Ectodermal cell (in vitro differentiated cells): Measurements from ENCODE around the gene TCIRG1.

Experiments used
- H3K27ac ChIP-seq: 2 replicates; pipeline ENCODE4 v1.7.0; 2013; ENCODE audit warnings: mild to moderate bottlenecking, low read depth, low read length; ENCODE audit not compliant: insufficient read depth, poor library complexity, severe bottlenecking
- H3K27me3 ChIP-seq: 2 replicates; pipeline ENCODE4 v1.7.0; 2013; ENCODE audit warnings: mild to moderate bottlenecking, low read length; ENCODE audit not compliant: insufficient read depth, control insufficient read depth, poor library complexity, severe bottlenecking
- H3K36me3 ChIP-seq: one replicate; pipeline ENCODE4 v1.7.0; 2013; ENCODE audit warnings: low read length; ENCODE audit not compliant: control insufficient read depth, insufficient read depth
- H3K4me1 ChIP-seq: one replicate; pipeline ENCODE4 v1.7.0; 2013; ENCODE audit warnings: low read length; ENCODE audit not compliant: control insufficient read depth, insufficient read depth
- H3K4me3 ChIP-seq: 2 replicates; pipeline ENCODE4 v1.7.0; 2013; ENCODE audit warnings: low read depth, low read length, control low read depth; ENCODE audit not compliant: insufficient read depth
- H3K9me3 ChIP-seq: 2 replicates; pipeline ENCODE4 v1.7.0; 2013; ENCODE audit warnings: mild to moderate bottlenecking, low read length, moderate library complexity; ENCODE audit not compliant: control insufficient read depth
- WGBS, 2 experiments: methylation state at CpG; one replicate each; pipeline ENCODE4 v1.1.7; 2013; ENCODE audit warnings: missing lambda C conversion rate in 2 of 2; 5-methylcytosine and 5-hydroxymethylcytosine counted together

Gene TCIRG1

GRCh38 chr11:68047437-68048290 is 8.8 kb downstream of the TCIRG1 start:
- Histone ChIP-seq H3K36me3 (no peaks in the 10 kb centered on the region), H3K27me3 (no peaks in the 10 kb centered on the region), H3K9me3 (no peaks in the 10 kb centered on the region), H3K4me1 (no peaks in the 10 kb centered on the region), H3K4me3 (no peak overlapping the region), H3K27ac (no peak overlapping the region)
- WGBS, 2 experiments, result 94 to 95% methylated on average over 37 of the region's 37 CpGs

- Histone ChIP-seq H3K36me3 (no peaks in the 10 kb centered on the region), H3K9me3 (no peaks in the 10 kb centered on the region), H3K27me3 (no peaks in the 10 kb centered on the region), H3K27ac (no peak overlapping the region), H3K4me1 (no peaks in the 10 kb centered on the region), H3K4me3 (no peak overlapping the region)
- 91% methylated on average over 35 of the region's 35 CpGs for WGBS, 2 experiments
These were observed 10.1 kb downstream of the TCIRG1 start for GRCh38 chr11:68048681-68049508.

DNA sequence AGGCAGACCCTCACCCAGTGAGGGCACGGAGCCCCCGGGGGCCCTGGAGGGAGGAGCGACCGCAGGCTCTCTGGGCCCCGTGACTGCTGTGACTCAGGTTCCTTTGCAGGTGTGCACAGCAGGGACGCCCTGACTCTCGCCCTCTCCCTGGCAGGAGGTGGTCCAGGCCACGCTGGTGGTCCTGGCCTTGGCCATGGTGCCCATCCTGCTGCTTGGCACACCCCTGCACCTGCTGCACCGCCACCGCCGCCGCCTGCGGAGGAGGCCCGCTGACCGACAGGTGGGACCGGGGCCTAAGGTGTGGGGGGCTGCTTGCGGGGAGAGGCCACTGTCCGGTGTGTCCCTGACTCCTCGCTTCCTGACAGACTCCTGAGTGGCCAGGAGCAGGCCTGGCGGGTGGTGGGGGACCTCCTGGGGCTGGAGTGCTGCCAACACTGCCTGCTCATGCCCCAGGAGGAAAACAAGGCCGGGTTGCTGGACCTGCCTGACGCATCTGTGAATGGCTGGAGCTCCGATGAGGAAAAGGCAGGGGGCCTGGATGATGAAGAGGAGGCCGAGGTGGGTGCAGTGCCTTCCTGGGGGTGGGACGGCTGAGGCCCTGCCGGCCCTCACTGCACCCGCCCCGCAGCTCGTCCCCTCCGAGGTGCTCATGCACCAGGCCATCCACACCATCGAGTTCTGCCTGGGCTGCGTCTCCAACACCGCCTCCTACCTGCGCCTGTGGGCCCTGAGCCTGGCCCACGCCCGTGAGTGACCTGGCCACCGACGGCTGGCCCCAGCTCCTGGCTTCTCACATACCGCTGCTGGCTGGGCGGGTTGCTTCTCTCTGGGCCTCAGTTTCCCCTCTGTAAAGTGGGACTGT is 10.9 kb downstream of the TCIRG1 start:
- Histone ChIP-seq H3K27me3 (no peaks in the 10 kb centered on the region), H3K9me3 (no peaks in the 10 kb centered on the region), H3K27ac (no peak overlapping the region), H3K4me3 (no peak overlapping the region), H3K4me1 (no peaks in the 10 kb centered on the region), H3K36me3 (no peaks in the 10 kb centered on the region)
- 93 to 95% methylated on average over 40 of the region's 40 CpGs for WGBS, 2 experiments

- H3K27me3 ChIP-seq, result no peaks in the 10 kb centered on the region
- H3K4me1 ChIP-seq, result no peaks in the 10 kb centered on the region
- H3K4me3 ChIP-seq, result no peak overlapping the region
- no peaks in the 10 kb centered on the region for H3K9me3 ChIP-seq
- no peaks in the 10 kb centered on the region for H3K36me3 ChIP-seq
- WGBS, 2 experiments, result 94 to 95% methylated on average over 18 of the region's 18 CpGs
- H3K27ac ChIP-seq, result no peak overlapping the region
These were observed 11.6 kb downstream of the TCIRG1 start for GRCh38 chr11:68050371-68050841.

DNA sequence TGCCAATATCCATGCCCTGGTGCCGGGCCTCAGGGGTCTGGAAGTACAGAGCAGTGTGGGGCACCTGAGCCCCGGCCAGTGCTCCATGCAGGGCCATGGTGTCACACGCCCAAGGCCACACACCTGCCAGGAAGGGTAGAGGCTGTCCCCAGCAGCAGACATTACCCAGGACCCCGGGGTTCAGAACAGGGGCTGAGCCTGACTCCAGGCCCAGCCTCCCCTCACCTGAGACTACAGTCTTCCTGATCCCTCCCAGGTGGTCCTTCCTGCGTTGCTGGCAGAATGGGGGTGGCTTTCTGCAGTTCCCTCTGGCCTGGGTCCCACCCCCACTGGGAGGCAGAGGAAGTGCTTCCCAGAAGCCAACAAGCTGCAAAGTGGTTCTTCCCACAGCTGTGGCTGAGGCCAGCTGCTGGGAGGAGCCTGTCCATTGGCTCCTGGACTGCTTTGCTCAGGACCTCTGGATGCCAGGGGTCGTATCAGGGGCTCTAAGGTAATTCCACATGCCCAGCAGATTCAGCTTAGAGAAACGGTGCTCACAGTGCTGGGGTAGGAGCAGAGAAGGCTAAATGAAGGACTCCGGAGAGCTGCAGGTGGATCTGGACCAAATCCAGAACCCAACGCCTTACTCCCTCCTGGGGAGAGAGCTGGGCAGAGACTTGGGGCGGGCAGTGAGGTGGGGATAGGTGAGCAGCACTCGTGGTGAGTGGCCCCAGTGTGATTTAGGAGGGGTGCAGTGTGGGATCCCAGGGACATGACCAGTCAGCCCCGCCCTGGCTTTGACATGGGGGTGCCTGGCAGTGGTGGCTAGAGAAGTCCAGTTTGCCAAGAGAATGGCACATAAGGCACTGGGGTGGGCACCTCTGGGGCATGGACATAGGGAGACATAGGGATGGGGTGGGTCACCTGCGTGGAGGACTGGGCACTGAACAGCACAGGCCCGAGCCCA is 12.6 kb downstream of the TCIRG1 start:
- WGBS, 2 experiments, result 89 to 90% methylated on average over 14 of the region's 14 CpGs
- Histone ChIP-seq H3K4me1 (no peaks in the 10 kb centered on the region), H3K27me3 (no peaks in the 10 kb centered on the region), H3K36me3 (no peaks in the 10 kb centered on the region), H3K9me3 (no peaks in the 10 kb centered on the region), H3K27ac (no peak overlapping the region), H3K4me3 (no peak overlapping the region)

DNA sequence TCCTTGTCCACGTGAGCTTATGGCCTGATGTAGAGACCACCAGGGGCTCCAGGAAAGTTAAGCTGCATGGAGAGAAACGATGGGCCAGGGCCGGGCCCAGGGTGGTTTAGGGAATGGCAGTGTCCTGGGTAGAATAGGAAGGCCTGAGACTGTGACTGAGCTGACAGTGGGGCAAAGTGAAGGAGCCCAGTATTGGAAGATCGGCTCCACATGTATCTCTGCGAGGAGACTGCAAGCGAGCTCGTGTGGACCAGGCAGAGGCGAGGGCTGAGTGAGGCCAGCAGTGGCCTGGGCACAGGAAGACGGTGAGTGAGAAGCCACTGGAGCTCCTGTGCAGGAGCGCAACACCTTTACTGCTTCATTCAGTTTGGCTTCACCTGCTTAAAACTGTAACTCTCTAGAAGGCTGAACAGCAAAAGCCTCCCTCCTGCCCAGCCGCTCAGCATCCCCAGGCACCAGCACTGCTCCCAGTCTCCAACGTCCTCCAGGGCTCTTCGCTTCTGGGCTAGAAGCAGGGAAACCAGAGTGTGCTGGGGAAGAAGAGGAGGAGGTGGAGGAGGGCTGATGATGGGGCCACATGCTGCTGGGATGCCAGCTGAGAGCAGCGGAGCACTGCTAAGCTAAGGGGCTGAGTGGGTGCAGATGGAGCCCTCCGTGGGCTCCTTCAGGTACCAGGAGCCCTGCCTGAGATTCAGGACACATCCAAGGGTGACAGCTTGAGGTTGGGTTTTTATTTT is 13.5 kb downstream of the TCIRG1 start:
- 92 to 93% methylated on average over 15 of the region's 15 CpGs for WGBS, 2 experiments
- Histone ChIP-seq H3K27ac (no peak overlapping the region), H3K4me3 (no peak overlapping the region), H3K27me3 (no peaks in the 10 kb centered on the region), H3K36me3 (no peaks in the 10 kb centered on the region), H3K9me3 (no peaks in the 10 kb centered on the region), H3K4me1 (no peaks in the 10 kb centered on the region)

GRCh38 chr11:68053117-68053516 is 14.3 kb downstream of the TCIRG1 start:
- Histone ChIP-seq H3K27ac (no peak overlapping the region), H3K4me3 (no peak overlapping the region), H3K4me1 (no peaks in the 10 kb centered on the region), H3K27me3 (no peaks in the 10 kb centered on the region), H3K9me3 (no peaks in the 10 kb centered on the region), H3K36me3 (no peaks in the 10 kb centered on the region)
- WGBS, 2 experiments, result 86 to 89% methylated on average over 9 of the region's 9 CpGs

DNA sequence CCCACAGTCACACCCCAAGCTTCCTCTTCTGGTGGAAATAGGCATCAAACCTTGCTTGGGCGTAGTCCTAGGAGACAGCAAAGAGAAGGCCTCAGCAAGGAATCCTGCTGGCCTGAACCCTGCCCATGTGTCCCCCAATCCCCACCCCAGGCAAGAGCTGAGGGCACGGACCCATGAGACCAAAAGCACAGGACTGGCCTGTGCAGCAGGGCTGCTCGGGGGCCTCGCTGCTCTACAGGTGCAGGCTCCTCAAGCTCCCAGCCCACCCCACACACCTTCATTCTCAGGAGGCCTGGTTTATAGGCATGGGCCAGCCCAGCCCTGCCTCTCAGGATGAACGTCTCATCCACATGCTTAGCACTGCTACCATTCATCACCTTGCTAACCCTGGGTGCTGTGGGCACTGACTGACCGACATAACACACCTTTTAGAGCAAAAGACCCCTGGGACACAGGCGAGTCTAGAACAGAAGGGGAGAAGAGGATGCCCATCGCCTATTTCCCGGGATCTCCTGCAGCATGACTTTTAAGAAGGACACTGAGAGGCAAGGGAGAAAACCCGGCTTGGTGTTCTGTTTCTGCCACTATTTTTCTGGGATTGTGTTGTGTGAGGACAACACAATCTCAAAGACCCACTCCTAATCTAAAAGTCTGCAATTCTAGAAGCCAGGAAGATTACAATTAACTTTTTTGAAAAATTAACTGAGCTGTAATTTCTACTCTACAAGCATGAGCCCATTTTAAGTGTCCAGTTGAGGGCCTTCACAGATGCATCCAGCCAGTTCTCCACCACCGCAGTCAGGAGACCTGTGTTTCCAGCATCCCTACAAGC is 15.4 kb downstream of the TCIRG1 start:
- Histone ChIP-seq H3K4me3 (no peak overlapping the region), H3K4me1 (no peaks in the 10 kb centered on the region), H3K27me3 (no peaks in the 10 kb centered on the region), H3K9me3 (no peaks in the 10 kb centered on the region), H3K36me3 (no peaks in the 10 kb centered on the region), H3K27ac (no peak overlapping the region)
- WGBS, 2 experiments, result 94% methylated on average over 11 of the region's 11 CpGs
